Measurements from ENCODE around the gene RNF223. TPM values are rescaled to one million over a fixed set of nuclear protein-coding genes. Genes with fewer than 3 reads are reported as not detected.

RNF223 gene
- total and polyA plus RNA-seq, 2 of the 13 experiments (the other 11 are each of a cell fraction or from before 2014, with no cell fraction given), result 0.03 TPM; not detected in 1

DNA sequence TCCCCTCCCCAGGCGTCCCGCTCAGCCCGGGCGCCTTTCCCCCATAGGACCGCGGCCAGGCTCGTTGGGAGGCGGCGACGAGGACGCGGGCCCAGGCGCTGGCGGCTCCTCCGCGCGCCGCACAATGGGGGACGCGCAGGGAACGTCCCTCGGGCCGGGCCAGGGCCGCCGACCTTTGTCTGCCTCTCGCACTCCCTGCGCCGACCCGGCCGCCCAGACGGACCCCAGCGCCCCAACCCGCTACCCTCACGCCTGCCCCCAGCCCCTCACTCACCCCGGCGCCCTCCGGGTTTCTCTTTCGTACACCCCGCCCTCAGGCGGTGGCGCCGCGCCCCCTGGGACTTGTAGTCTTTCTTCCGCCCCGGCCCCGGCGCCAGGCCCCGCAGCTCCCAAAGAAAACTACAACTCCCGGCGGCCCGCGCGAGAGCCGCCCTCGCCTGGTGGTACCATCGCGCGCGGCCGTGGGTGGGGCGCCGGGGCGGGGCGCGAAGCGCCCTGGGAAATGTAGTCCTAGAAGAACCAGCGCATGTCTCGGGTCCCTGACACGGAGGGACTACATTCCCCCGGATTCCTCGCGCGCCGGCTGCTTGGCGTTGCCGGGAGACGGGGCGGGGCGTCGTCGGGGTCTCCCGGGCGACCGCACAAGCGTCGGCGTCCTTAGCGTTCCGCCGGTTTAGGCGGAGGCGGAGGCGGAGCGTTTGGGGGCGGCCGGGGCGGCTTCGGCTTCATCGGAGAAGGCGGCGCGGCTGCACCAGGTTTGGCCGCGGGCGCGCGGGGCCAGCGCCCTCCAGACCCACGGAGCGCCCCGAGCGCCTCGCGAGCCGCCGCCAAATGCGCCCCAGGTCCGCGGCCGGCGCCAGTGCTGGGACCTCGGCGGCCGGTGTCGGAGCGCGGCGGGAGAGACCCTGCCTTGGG, 41.9 kb upstream of the RNF223 start, which contains the start of gene C1orf159 (continued):
- TF ChIP-seq, protein P1, sequence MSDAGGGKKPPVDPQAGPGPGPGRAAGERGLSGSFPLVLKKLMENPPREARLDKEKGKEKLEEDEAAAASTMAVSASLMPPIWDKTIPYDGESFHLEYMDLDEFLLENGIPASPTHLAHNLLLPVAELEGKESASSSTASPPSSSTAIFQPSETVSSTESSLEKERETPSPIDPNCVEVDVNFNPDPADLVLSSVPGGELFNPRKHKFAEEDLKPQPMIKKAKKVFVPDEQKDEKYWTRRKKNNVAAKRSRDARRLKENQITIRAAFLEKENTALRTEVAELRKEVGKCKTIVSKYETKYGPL (CRISPR knock-in tag; IDR thresholded peaks at IDR 0.05), result no peak
- TF ChIP-seq, protein P2, sequence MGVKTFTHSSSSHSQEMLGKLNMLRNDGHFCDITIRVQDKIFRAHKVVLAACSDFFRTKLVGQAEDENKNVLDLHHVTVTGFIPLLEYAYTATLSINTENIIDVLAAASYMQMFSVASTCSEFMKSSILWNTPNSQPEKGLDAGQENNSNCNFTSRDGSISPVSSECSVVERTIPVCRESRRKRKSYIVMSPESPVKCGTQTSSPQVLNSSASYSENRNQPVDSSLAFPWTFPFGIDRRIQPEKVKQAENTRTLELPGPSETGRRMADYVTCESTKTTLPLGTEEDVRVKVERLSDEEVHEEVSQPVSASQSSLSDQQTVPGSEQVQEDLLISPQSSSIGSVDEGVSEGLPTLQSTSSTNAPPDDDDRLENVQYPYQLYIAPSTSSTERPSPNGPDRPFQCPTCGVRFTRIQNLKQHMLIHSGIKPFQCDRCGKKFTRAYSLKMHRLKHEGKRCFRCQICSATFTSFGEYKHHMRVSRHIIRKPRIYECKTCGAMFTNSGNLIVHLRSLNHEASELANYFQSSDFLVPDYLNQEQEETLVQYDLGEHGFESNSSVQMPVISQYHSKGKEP (CRISPR knock-in tag; IDR thresholded peaks at IDR 0.05), result no peak
- TF ChIP-seq SAFB2 (CRISPR knock-in tag; IDR thresholded peaks at IDR 0.05; ENCODE audit: borderline replicate concordance, low read depth) (no peak), RBFOX2 (IDR thresholded peaks at IDR 0.05; ENCODE audit: low read depth, low read length) (peak; percentile 64), RBAK (CRISPR knock-in tag; IDR thresholded peaks at IDR 0.05) (no peak), ZMAT3 (CRISPR knock-in tag; conservative IDR thresholded peaks at IDR 0.05) (peak; percentile 50; the same call in 1 of the 2 replicates), ZNF143 (CRISPR knock-in tag; IDR thresholded peaks at IDR 0.05) (peak; percentile 96), SSRP1 (CRISPR knock-in tag; IDR thresholded peaks at IDR 0.05) (no peak), SIN3A (IDR thresholded peaks at IDR 0.05; ENCODE audit: borderline replicate concordance, low read depth, low read length) (peak; percentile 97), MYC (CRISPR knock-in tag; IDR thresholded peaks at IDR 0.05; ENCODE audit: borderline replicate concordance) (peak; percentile 64; the same call in 1 of the 2 replicates), ZNF24 (IDR thresholded peaks at IDR 0.05) (no peak), TBX2 (CRISPR knock-in tag; IDR thresholded peaks at IDR 0.05; ENCODE audit: borderline replicate concordance) (peak; percentile 71; the same call in 1 of the 2 replicates), KDM1A (CRISPR knock-in tag; IDR thresholded peaks at IDR 0.05) (no peak), ZNF678 (CRISPR knock-in tag; IDR thresholded peaks at IDR 0.05) (no peak), STAG1 (CRISPR knock-in tag; IDR thresholded peaks at IDR 0.05) (no peak), ZNF556 (CRISPR knock-in tag; IDR thresholded peaks at IDR 0.05; ENCODE audit: borderline replicate concordance) (no peak), ZNF772 (CRISPR knock-in tag; IDR thresholded peaks at IDR 0.05) (no peak; the same call in 1 of the 2 replicates), ZNF619 (CRISPR knock-in tag; IDR thresholded peaks at IDR 0.05) (no peak), ARID2 (CRISPR knock-in tag; IDR thresholded peaks at IDR 0.05; ENCODE audit: borderline replicate concordance) (no peak), TEAD2 (CRISPR knock-in tag; IDR thresholded peaks at IDR 0.05) (no peak), ZNF788 (CRISPR knock-in tag; IDR thresholded peaks at IDR 0.05; ENCODE audit: borderline replicate concordance) (no peak), ZNF773 (CRISPR knock-in tag; IDR thresholded peaks at IDR 0.05; ENCODE audit: borderline replicate concordance) (no peak), KMT2B (CRISPR knock-in tag; IDR thresholded peaks at IDR 0.05) (0 out of 2 replicates have a peak, but pooled peaks have one; percentile 38), PHF21A (CRISPR knock-in tag; IDR thresholded peaks at IDR 0.05) (peak; percentile 42; the same call in 1 of the 2 replicates), ATF1 (CRISPR knock-in tag; IDR thresholded peaks at IDR 0.05) (no peak)
- TF ChIP-seq, protein P3, sequence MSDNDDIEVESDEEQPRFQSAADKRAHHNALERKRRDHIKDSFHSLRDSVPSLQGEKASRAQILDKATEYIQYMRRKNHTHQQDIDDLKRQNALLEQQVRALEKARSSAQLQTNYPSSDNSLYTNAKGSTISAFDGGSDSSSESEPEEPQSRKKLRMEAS (IDR thresholded peaks at IDR 0.05), result no peak; the same call in 1 of the 2 replicates
- TF ChIP-seq, protein P4, sequence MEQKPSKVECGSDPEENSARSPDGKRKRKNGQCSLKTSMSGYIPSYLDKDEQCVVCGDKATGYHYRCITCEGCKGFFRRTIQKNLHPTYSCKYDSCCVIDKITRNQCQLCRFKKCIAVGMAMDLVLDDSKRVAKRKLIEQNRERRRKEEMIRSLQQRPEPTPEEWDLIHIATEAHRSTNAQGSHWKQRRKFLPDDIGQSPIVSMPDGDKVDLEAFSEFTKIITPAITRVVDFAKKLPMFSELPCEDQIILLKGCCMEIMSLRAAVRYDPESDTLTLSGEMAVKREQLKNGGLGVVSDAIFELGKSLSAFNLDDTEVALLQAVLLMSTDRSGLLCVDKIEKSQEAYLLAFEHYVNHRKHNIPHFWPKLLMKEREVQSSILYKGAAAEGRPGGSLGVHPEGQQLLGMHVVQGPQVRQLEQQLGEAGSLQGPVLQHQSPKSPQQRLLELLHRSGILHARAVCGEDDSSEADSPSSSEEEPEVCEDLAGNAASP (CRISPR knock-in tag; IDR thresholded peaks at IDR 0.05; ENCODE audit: borderline replicate concordance), result no peak
- TF ChIP-seq, protein P5, sequence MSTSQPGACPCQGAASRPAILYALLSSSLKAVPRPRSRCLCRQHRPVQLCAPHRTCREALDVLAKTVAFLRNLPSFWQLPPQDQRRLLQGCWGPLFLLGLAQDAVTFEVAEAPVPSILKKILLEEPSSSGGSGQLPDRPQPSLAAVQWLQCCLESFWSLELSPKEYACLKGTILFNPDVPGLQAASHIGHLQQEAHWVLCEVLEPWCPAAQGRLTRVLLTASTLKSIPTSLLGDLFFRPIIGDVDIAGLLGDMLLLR (CRISPR knock-in tag; IDR thresholded peaks at IDR 0.05), result no peak

Data from HepG2 (cell line).